Adrenal gland (tissue), 5 donors: ENCODE results near the gene PGAP1.

ENCODE experiments used
- POLR2A ChIP-seq, 2 donors: fragments of 450-650 bp; IDR thresholded peaks; one replicate each; pipeline ENCODE4 v1.6.1; 2017; ENCODE audit warnings: antibody characterized with exemption in 2 of 2, mild to moderate bottlenecking in 2 of 2, moderate library complexity in 1 of 2
- TF ChIP-seq, protein P1 (sequence below), 6 experiments: fragments of 450-650 bp in 4 of 6; fragments of 200-600 bp in 2 of 6; sonication (generic) in 1 of 6; IDR thresholded peaks; 1 replicate in 5 of 6; 2 replicates in 1 of 6; pipeline versions ENCODE4 v1.5.1 to v1.8.0; 2016 to 2021; ENCODE audit warnings: antibody characterized with exemption in 6 of 6, mild to moderate bottlenecking in 2 of 6, moderate library complexity in 1 of 6
- donor health status: DM: no; HTN: no; CAD: no.

DNA sequence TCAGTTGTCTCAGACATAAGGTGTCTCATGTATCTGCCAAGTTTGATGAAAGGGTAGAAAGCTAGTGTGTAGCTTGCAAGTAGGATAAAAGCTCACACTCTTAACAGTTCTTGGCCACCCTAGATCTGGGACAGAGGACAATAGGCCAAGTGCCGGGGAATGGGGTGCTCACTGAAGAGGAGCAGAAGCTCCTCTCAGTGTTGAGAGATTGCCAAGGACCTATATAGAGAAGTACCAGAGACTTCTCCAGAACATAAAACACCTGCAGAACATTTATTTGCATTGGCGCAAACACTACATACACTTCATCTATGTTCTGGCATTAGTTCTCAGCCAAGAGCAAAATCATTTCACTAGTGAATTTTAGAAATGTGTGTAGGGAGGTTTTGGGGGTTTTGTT lies 124.1 kb downstream of the PGAP1 start:
- TF ChIP-seq, protein P1, sequence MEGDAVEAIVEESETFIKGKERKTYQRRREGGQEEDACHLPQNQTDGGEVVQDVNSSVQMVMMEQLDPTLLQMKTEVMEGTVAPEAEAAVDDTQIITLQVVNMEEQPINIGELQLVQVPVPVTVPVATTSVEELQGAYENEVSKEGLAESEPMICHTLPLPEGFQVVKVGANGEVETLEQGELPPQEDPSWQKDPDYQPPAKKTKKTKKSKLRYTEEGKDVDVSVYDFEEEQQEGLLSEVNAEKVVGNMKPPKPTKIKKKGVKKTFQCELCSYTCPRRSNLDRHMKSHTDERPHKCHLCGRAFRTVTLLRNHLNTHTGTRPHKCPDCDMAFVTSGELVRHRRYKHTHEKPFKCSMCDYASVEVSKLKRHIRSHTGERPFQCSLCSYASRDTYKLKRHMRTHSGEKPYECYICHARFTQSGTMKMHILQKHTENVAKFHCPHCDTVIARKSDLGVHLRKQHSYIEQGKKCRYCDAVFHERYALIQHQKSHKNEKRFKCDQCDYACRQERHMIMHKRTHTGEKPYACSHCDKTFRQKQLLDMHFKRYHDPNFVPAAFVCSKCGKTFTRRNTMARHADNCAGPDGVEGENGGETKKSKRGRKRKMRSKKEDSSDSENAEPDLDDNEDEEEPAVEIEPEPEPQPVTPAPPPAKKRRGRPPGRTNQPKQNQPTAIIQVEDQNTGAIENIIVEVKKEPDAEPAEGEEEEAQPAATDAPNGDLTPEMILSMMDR (IDR thresholded peaks at IDR 0.05) = no peak
- no peak for TF ChIP-seq POLR2A (IDR thresholded peaks at IDR 0.05)
